Activated naive CD4-positive, alpha-beta T cell treated with anti-CD3 and anti-CD28 coated beads, Interleukin-2, amount 50 U/mL, for 24 hours (primary cell): Measurements from ENCODE around the gene IFT22.
"Not testable (repeated sequence)": the region's sequence is repeated elsewhere in the genome, so short reads cannot be mapped to it uniquely, and the experiment has no call there.

Experiments used
- H3K27ac Mint-ChIP-seq: one replicate; pipeline ENCODE4 v1.8.0; 2021; ENCODE audit warnings: mild to moderate bottlenecking, mixed read lengths
- H3K27me3 Mint-ChIP-seq: one replicate; pipeline ENCODE4 v1.8.0; 2021; ENCODE audit warnings: mixed read lengths
- H3K36me3 Mint-ChIP-seq: one replicate; pipeline ENCODE4 v1.8.0; 2021; ENCODE audit warnings: mixed read lengths
- H3K4me1 Mint-ChIP-seq: one replicate; pipeline ENCODE4 v1.8.0; 2021; ENCODE audit warnings: mixed read lengths
- H3K4me3 Mint-ChIP-seq: one replicate; pipeline ENCODE4 v1.8.0; 2021; ENCODE audit warnings: mild to moderate bottlenecking, mixed read lengths
- H3K9me3 Mint-ChIP-seq: one replicate; pipeline ENCODE4 v1.8.0; 2021; ENCODE audit warnings: mixed read lengths

IFT22 gene

DNA sequence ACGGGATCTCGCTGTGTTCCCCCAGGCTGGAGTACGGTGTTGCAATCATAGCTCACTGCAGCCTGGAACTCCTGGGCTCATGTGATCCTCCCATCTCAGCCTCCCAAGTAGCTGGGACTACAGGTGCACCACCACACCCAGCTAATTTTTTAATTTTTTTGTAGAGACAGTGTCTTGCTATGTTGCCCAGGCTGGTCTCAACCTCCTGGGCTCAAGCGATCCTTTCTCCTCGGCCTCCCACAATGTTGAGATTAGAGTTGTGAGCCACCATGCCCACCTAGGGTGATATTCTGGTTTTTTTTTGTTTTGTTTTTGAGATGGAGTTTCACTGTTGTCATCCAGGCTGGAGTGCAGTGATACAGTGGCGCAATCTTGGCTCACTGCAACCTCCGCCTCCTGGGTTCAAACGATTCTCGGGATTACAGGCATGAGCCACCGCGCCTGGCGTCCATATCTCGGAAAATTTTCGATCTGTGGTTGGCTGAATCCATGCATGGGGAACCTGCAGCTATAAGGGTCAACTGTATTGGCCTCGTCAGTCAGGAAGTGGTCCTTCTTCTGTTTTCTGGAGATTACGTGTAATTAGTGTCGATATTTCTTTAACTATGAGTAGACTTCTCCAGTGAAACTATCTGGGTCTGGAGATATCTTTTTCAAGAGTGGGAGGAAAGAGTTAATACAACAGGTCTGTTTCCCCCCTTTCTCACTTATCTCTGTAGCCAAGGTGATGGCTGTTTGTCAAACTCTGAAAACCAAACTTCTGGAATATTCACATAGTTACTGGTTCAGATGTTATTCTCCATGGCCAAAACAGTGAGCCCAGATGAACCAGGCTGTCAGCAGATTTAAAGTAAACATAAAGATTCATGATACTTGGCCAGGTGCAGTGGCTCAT, 55.7 kb downstream of the IFT22 start:
- no peaks in the 10 kb centered on the region for H3K4me1 Mint-ChIP-seq
- no peaks in the 10 kb centered on the region for H3K36me3 Mint-ChIP-seq
- H3K27ac Mint-ChIP-seq = no peak overlapping the region
- H3K9me3 Mint-ChIP-seq = no peaks in the 10 kb centered on the region
- no peak overlapping the region for H3K4me3 Mint-ChIP-seq
- H3K27me3 Mint-ChIP-seq = peaks cover 2% of the 10 kb centered on the region

DNA sequence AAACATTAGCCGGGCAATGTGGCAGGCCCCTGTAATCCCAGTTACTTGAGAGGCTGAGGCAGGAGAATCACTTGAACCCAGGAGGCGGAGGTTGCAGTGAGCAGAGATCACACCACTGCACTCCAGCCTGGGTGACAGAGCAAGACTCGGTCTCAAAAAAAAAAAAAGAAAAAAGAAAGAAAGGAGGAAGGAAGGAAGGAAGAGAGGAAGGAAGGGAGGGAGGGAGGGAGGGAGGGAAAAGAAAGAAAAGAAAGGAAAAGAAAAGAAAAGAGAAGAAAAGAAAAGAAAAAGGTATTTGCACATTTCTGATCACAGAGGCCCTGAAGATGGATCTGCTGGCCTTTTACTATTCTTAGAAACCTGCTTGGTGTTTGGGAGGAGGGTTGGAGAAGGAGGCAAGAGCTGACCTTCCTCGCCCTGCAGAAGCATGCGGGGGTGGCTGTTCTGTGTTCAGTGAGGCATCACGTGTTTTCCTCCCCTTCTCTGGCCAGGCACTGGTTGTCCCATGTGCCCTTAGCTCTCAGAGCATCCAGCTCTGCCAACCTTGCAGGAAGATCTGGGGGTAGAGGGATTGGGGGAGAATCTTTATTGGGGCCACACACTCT, 57.4 kb downstream of the IFT22 start:
- H3K27me3 Mint-ChIP-seq, H3K27ac Mint-ChIP-seq, H3K4me1 Mint-ChIP-seq, H3K9me3 Mint-ChIP-seq, H3K36me3 Mint-ChIP-seq, H3K4me3 Mint-ChIP-seq: not testable (repeated sequence)
